Stimulated activated CD8-positive, alpha-beta memory T cell treated with anti-CD3 and anti-CD28 coated beads, Interleukin-4, amount 100 ng/mL, for 24 hours (primary cell): Measurements from ENCODE around the gene RGS10.
"Not testable (repeated sequence)": the region's sequence is repeated elsewhere in the genome, so short reads cannot be mapped to it uniquely, and the experiment has no call there.

ENCODE experiments used
- DNase-seq: peaks from one replicate; pipeline ENCODE4 v3.0.0-alpha.2; 2020; ENCODE audit warnings: low read depth

Gene RGS10

DNA sequence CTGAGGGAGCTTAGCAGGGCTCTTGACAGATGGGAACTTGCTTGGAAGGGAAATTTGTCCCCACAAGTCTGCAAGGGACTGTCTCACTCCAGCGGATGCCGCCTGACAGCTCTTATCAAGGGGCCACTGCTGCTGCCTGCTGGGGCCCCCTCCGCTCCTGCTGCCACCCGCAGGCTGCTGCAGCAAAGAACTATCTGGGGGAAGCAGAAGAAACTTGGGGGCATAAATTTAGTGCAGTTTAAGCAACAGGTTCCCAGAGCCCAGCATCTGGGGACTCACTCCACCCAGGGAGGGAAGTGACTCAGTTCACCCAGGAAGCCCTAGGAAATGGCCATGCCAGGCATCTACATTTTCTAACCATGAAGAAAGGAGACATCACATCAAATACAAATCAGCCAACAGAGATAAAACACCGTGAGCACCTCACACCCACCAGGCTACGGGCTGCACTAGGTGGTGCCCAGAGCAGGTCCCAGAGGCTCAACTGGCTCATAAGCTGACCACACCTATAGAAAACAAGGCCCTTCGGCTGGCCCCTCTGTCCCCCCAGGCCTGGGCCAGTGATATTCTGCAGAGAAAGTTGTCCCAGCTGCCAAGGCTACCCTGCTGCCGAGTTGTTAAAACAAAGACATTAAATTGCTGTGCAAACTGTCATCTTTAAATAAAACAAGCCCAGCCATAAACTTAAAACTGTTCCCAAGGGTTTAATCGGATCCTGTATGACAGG, 3.7 kb downstream of the RGS10 start:
- DNase-seq, result peak; percentile 27

DNA sequence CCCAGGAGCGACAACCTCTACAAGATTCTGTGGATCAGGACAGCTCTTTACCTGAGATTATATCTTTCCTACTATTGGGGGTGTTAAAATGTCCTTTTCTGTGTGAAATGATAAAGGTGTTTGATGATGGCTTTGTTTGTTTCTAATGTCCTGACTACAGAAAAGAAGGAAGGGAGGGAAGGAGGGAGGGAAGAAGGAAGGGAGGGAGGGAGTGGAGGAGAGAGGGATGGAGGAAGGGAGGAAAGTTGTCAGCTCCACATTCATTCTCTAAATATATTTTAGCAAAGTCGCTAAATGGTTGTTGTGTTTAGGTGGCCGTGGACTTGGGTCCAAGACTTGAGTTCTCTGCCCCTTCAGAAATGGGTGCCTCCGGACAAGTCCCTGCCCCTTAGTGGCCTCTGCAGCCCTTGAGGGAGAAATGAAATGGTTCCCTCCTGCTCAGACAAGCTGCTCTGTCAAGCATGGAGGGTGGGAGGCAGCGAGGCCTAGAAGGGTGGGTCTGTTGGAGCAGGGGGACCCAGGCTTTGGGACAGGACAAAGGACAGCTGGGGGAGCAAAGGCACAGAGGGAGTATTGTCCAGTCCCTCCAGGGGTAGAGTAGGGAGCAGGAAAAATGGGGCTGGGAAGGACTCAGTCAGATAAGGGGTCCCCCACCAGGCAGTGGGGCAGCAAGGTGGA, 4.4 kb downstream of the RGS10 start:
- no peak for DNase-seq

DNA sequence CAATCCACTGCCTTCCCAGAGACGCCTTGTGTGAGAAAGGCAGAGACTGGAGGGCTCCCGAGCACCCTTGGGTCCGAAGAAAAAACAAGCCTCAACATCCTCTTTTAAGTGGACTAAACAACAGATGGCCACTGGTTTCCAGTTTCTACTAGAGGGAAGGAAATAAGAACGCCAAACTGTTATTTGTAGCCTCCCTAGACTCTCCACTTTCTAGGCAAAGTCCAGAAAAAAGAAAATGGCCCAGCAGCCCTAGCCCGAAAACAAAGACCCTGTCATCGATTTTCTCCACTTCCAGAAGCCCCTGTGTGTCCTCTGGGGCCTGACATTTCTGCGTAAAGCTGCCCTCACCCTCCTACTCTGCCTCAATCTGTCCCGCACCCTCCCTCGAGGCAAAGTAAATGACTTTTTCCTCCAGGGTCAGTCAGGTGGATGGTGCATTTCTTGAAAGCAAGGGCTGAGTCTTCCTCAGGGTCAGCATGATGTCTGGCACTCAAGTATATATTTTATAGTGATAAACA, 6.0 kb downstream of the RGS10 start:
- no peak for DNase-seq

DNA sequence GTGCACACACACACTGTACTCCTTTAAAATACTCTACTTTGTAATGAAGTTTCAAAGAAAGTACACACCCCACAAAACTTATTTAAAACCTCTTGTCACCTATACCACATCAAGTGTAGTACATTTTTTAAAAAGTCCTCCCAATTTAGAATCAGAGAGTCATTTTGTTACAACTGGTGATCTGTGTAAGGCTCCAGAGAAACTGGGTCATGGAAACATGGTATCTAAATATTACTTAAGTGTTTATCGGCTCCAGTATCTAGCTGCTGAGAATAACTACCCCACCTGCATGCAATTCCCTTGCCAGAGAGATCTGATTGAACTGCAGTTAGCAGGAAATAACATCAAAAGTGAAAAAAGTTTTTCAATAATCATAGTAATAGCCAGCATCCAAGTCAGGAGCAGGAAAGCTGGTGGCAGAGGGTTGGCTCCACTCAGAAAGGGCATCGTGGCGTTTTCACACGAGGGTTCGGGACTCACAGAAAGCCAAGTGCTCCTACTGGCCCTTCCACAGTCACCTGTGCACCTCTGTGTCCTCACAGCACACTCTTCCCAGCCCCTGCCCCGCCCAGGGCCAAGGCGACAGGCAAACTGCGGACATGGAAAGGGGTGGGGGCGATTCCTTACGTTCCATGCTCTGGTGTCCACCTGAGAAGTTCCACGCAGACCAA, 6.5 kb downstream of the RGS10 start:
- DNase-seq, result no peak

DNA sequence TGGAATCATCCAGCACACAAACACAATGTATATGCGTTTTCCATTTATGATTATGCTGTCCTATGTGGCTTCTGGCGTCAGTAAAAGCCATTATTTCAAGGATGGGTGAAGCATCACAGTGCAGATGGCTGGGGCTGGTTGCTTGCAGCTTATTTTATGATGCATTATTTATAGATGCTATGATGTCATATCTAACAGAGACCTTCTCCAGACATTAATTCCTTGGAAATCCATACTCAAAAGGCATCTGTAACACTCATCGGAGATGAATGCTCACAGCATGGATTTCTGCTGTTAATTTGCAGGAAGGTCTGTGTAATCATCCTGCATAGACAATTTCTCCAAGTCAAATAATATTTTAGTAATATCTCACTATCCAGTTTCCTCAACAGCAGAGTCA, 7.2 kb downstream of the RGS10 start:
- DNase-seq, result no peak

DNA sequence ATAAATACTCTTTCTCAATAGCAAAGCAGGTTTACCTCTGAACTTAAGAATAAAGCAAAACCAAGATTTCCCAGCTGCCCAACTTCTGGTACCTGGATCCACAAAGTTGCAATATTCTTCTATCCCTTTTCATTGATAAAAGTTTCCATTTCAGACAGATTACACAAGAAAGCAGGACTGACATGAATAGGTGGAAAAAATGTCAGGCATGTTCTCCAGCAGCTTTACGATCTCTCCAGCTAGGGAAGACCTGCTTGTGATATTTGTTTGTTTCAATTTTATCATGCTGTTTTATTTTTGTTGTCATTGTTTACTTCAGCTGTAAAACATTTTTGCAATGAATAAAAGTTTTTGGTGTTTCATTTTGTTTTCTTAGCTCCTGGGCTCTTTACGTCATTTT, 9.0 kb downstream of the RGS10 start:
- DNase-seq, result no peak

DNA sequence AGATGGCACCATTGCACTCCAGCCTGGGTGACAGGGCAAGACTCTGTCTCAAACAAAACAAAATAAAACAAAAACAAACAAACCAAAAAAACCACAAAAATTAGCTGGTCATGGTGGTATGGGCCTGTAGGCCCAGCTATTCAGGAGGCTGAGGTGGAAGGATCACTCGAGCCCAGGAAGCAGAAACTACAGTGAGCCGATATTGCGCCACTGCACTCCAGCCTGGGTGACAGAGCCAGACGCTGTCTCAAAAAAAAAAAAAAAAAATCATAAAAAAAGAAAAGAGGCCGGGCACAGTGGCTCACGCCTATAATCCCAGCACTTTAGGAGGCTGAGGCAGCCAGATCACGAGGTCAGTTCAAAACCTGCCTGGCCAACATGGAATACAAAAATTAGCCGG, 9.7 kb downstream of the RGS10 start:
- not testable (repeated sequence) for DNase-seq

DNA sequence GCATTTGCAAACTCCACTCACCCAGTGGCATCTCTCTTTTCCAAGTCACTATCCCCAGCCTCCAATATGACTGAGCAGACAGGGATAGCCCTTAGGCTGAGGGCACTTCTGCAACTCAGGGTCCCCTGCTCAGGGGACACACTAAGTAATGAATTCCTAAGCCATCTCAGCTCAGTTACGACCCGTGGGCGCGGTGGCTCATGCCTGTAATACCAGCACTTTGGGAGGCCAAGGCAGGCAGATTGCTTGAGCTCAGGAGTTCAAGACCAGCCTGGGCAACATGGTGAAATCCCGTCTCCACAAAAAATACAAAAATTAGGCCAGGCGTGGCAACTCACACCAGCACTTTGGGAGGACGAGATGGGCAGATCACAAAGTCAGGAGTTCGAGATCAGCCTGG, 10.3 kb downstream of the RGS10 start:
- not testable (repeated sequence) for DNase-seq

DNA sequence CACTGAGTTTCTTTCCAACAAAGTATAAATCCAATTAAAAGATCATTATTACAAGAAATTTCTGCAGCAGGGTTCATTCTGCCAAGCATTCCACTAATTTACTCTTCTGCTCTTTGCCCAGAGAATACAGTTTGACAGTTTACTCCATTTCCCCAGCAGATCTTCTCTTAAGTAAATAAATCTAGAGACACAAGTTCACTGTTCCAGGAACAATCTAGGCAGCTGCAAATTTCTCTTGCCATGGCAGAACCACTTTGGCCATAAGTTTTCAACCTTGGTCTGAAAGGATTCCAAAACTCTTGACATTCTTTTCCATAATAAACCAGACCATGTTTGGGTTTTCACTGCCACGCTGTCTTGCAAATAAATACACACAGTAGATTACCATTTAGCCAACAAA, 11.5 kb downstream of the RGS10 start:
- no peak for DNase-seq

DNA sequence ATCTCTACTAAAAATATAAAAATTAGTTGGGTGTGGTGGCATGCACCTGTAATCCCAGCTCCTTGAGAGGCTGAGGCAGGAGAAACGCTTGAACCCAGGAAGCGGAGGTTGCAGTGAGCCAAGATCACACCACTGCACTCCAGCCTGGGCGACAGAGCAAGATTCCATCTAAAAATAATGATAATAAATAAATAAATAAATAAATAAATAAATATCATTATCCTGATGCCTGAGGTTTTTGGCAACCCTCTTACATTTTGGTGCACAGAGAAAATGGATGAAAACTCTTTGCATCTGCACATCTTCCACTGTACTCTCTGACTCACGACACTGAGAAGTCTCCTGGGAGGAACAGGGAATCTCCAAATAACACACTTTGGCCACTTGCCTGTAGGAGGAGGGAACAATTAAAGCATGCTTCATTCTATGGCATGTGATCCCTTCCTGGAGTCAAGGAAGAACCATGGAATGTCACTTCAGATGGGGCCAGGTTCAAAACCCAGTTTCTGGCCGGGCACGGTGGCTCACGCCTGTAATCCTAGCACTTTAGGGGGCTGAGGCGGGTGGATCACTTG, 13.8 kb downstream of the RGS10 start:
- not testable (repeated sequence) for DNase-seq

DNA sequence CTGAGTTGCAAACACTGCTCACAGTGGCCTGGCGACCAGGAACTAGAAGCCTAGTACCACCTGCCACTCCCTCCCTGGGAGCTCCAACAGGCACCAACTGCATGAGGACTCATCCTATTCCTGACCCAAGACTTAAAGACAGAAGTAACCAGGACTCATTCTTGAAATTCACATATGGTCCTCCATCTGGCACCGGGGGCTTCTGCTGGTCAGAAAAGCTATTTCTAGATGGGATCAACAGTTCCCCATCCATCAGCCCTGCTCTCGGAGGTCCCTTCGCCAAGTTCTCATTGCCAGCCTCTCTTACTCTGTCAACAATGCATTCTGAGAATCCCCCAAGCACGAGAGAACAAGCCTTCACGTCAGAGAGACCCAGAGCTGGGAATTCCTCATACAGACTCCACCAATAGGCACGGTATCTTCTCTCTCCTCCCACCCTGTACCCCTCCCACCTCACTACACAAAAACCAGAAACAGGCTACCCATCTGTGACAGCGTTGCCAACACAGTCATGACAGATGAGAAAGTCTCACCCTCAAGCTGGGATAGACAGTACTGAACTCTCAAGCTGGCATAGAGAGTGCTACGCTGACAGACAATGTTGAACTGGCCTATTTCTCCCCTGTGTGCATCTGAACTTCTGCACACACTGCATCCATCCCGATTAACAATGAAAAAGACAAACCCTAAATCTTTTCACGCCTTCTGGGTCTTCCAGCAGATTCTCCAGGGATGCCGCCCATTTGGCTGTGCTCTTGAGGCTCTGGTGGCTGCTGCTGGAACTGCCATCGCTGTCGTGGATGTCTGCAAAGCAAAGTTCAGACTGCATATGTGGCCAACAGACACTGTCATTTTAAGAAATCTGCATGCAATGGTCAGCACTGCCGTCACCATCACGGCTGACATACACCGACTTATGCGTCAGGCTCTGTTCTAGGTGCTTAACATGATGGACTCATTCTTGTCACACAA, 15.6 kb downstream of the RGS10 start:
- no peak for DNase-seq

DNA sequence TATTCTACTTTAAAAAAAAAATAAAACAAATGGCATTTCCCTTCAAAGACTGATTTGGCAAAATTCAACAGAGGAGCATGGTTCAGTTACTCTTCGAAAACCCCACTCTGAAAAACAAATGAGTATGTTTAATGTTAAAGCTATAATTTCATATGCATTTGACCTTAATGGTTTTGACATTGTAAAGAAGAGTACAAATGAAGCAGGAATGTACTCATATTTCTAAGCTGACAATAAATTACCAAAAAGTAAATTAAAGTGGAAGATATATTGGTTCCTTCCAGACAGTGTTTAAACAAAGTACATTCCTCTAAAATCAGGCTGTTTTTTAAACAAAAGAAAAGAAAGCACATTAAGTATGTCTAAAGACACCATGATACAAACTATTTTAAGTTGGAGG, 16.4 kb downstream of the RGS10 start:
- no peak for DNase-seq

DNA sequence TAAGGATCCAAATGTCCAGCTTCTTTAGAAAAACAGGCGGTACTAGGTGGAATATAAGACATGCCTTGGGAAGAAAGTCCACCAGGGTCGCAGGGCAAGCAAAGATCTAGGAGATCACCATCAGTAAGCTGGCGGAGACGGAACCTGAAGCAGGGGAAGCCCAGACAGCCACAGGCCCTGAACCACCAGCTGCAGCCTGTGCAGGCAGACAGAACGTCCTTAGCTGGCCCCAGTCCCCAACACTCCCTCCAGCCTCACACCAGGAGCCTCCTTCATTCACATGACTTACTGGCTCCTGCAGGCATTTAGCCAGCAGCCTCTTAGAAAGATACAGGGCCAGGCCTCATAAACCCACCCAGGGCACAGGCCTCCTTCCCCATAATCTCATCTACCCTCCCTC, 17.4 kb downstream of the RGS10 start:
- DNase-seq, result no peak

DNA sequence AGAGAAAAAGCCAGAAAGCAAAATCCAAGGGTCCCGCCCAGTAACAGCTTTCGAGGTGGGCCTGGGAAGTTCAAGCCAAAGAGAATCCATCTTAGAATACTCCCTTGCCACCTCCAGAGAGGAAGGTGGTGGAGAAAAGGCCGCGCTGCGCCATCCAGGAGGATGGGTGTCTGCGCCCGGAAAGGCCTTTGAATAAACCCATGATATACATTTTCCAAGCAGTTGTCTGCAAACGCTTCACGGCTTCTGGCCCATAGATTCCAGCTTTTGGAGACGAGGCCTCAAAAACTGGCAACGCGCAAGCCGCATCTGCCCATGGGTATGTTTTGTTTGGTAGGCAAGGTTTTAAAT, 17.8 kb downstream of the RGS10 start:
- DNase-seq, result no peak

DNA sequence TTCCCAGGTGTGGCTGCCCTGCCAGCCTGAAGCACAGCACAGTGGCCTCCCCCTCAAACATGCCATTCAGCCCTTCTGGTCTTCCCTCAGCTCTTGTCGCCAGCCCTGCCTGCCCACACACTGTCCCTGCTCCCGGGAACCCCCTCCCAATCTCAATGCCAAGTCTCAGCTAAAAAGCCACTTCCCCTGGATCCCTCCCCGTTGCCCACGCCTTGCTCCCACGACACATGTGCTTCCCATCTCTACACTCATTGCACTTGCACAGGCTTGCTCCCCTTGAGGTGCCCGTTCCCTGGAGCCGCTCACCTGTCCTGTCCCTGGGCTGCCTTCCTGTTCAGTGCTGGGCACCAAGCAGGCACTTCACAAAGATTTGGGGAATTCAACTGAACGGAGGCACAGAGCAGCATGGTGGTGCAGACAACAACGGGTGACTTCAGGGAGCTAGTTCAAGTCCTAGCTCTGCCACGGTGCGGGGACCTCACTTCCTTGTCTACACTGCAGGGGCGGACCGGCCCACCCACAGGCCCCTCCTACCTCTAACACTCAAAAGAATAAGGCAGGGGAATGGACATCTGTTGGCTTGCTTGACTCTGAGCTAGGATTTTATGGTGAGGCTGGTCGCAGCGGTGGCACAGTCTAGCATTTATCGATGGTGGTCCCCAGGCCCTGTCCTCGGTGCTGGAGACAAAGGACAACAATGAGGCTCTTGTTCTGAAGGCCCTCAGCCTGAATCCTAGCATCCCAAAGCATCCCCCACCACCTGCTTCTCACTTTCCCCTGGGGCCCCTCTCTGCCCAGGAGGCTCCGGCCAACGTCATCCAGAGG, 18.4 kb downstream of the RGS10 start:
- no peak for DNase-seq

DNA sequence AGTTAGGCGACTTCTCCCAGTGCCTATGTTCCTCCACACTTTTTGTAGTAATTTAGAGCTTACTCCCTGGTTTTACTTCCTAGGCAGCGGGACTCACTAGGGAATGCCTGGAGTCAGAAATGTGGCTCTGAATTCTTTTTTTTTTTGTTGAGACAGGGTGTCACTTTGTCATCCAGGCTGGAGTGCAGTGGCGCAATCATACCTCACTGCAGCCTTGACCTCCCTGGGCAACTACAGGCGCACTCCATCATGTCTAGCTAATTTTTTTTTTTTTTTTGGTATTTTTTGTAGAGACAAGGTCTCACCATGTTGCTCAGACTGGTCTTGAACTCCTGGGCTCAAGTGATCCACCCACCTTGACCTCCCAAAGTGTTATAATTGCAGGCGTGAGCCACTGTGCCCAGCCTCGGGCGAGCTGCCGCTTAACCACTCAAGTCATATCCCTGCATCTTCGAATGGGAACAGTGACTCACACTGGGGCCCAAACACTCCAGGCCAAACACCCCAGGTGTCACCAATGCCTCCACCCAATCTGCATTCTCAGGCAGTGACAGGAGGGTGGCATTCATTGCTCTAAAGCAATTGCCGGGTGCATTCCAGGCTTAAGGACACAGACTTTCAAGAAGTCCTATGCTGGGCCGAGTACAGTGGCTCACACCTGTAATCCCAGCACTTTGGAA, 19.6 kb downstream of the RGS10 start:
- no peak for DNase-seq

DNA sequence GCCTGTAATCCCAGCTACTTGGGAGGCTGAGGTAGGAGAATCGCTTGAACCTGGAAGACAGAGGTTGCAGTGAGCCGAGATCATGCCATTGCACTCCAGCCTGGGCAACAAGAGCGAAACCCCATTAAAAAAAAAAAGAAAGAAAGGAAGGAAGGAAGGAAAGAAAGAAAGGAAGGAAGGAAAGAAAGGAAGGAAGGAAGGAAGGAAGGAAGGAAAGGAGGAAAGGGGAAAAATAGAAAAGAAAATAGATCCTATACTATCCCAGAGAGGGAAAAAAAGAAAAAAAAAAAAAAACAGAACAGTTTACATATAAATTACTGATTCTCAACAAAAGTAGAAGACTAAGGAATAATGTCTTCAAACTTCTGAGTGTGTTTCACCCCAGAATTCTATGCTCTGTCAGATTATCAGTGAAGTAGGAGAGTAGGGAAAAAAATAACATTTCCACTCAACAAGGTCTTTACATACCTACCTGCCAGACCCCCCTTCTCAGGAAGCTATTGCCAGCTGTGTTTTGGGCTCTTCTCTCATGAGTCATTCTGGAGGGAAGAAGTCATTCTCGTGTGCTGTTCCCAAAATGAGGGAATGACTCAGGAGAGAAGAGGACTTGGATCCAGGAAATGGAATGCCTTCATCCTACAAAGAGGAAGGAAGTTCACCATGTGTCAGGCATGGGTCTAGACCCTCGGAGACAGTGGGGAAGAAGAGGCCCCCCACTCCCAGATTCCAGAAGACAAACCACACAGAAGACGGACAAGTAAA, 20.9 kb downstream of the RGS10 start:
- no peak for DNase-seq

DNA sequence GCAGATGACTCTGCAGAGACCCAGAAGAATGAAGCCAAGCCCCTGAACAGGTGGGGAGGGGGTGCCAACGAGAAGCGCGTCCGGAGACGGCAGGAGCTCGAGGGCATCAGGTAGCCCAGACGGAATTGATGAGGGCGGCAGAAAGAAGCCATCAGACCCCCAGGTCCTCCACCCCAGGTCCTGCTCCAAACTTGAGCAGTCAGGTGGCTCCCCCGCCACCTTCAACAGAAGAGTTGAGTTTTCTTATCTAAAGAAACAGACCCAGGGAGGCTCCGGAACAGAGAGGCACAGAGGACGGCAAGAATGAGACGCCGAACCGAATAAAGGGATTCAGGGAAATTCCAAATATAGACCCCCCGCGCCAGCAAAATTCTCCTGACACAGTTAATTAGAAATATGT, 22.2 kb downstream of the RGS10 start:
- no peak for DNase-seq

DNA sequence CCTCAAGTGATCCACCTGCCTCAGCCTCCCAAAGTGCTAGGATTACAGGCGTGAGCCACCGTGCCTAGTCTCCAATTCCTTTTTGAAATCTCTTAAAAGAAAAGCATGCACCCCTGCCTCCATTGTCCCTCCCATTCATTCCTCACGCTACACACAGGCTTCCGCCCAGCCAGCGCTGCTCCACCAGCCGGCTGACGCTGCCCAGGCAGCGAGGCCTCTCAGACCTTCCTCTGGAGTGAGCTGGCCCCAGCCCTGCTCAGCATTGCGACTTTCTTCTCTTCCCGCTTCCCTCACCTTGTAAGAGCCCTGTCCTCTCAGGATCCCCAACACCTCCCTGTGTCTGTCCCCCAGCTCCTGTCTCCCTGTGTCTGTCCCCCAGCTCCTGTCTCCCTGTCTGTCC, 23.6 kb downstream of the RGS10 start:
- DNase-seq, result no peak
